ENCODE data around the gene FKBP10. TPM values are rescaled to one million over a fixed set of nuclear protein-coding genes. Genes with fewer than 3 reads are reported as not detected.

FKBP10 gene
- total and polyA plus RNA-seq, 11 donors, result 6.5 to 40.4 (median 12.5) TPM

DNA sequence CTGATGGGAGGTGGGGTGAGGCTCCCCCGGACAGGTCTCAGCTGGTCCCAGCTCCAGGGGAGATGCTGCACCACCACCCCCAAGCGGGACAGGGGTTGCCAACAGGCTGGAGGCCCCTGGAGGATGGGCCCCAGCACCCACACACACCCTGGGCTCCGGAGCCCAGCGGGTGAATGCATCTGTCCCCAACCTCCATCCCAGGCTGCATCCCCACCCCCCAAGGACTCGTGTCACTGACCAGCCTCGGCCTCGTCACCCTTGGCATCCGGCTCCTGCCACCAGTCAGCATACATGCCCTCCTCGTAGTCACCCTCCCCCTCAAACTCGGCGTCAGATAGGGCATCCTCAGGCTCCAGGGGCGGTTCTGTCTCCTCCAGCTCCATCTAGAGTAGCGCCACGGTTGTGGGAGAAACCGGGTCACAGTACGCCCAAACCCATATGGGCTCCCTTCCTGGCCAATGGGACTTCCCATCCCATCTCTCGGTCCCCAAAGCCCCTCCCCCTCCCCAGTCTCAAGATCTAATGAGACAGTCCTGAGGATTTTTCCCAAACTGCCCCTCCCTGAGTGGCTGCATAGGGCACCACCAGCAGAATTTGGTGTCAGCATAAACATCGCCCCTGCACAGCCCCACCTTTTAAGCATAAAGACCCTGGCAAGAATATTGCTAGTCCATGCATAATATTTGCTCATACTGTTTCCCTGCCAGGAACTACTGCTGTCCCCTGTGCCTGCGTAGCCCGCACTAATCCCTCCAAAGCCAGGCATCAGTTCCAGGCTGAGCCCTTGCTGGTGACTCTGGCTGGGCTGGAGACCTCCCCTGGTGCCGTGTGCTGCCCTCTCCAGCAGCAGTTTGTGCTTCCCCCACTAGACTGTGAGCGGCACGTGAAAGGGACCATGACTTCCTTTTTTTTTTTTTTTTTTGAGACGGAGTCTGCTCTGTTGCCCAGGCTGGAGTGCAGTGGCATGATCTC is 9.5 kb upstream of the FKBP10 start:
- intact Hi-C loops (cut with DNase I), result loop anchor here in 3 of 10 donors (2.0 to 5.0 kb wide), 2 partner anchors 33 to 36 kb away; no protein-coding TSS in a partner anchor
- peaks cover 0 to 11% (median 10%) of the 10 kb centered on the region in 12 donors for H3K4me1 ChIP-seq
- H3K27ac ChIP-seq, result no peak overlapping the region
- TF ChIP-seq POLR2A (IDR thresholded peaks at IDR 0.05), result no peak
- TF ChIP-seq, protein P1, sequence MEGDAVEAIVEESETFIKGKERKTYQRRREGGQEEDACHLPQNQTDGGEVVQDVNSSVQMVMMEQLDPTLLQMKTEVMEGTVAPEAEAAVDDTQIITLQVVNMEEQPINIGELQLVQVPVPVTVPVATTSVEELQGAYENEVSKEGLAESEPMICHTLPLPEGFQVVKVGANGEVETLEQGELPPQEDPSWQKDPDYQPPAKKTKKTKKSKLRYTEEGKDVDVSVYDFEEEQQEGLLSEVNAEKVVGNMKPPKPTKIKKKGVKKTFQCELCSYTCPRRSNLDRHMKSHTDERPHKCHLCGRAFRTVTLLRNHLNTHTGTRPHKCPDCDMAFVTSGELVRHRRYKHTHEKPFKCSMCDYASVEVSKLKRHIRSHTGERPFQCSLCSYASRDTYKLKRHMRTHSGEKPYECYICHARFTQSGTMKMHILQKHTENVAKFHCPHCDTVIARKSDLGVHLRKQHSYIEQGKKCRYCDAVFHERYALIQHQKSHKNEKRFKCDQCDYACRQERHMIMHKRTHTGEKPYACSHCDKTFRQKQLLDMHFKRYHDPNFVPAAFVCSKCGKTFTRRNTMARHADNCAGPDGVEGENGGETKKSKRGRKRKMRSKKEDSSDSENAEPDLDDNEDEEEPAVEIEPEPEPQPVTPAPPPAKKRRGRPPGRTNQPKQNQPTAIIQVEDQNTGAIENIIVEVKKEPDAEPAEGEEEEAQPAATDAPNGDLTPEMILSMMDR (IDR thresholded peaks at IDR 0.05), result no peak
- 73 to 85% (median 80%) methylated on average over 19 to 24 of the region's 24 CpGs for WGBS, 4 donors
- DNase-seq (no peak), ATAC-seq (peak in 1 of 4 donors; percentile 3)
- no peak overlapping the region for H3K4me3 ChIP-seq
- no peaks in the 10 kb centered on the region for H3K9me3 ChIP-seq
- H3K27me3 ChIP-seq, result no peaks in the 10 kb centered on the region
- H3K36me3 ChIP-seq, result peaks cover 0 to 7% (median 0%) of the 10 kb centered on the region in 9 donors

DNA sequence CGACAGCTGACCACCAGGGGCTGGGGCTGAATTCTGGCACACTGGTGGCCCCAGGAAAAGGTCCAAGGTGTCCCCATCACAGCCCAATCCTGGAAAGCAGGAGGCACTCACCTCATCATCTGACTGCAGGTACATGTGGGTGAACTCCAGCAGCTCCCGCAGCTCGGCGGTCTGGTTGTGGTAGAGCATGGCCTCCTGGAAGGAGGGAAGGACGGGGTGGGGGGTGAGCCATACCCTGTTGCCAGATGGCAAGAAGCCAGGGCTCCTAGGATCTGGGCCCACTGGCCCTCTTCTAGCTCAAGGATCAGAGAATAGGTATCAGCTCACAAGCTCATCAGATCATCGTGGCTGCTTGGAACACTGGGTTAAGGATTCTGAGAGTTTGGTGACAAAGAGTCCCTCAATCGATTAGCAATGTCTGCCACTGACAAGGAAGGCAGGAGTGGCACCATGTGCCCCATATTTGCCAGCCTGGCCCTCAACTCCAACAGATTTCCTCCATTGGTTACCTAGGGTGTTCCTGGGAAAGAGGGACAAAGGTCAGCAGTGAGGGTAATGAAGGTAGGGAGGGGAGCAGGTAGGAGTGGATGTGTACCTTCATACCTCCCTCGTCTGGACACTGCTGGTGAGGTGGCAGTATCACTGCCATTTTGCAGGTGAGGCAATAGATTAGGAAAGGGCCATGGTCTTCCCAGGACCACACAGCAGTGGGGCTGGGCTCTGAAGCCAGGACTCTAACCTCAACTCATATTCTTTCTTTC is 5.9 kb upstream of the FKBP10 start:
- intact Hi-C loops (cut with DNase I), result no loop called here
- Histone ChIP-seq H3K36me3 (peaks cover 0 to 7% (median 0%) of the 10 kb centered on the region in 9 donors), H3K27ac (no peak overlapping the region), H3K9me3 (no peaks in the 10 kb centered on the region), H3K4me1 (peaks cover 0 to 22% (median 13%) of the 10 kb centered on the region in 12 donors), H3K4me3 (no peak overlapping the region), H3K27me3 (peaks cover 0 to 3% (median 0%) of the 10 kb centered on the region in 9 donors)
- WGBS, 4 donors, result 87 to 92% (median 90%) methylated on average over 6 to 8 of the region's 8 CpGs
- ATAC-seq (no peak), DNase-seq (no peak)
- no peak for TF ChIP-seq POLR2A (IDR thresholded peaks at IDR 0.05)
- TF ChIP-seq, protein P1 (IDR thresholded peaks at IDR 0.05), result no peak

DNA sequence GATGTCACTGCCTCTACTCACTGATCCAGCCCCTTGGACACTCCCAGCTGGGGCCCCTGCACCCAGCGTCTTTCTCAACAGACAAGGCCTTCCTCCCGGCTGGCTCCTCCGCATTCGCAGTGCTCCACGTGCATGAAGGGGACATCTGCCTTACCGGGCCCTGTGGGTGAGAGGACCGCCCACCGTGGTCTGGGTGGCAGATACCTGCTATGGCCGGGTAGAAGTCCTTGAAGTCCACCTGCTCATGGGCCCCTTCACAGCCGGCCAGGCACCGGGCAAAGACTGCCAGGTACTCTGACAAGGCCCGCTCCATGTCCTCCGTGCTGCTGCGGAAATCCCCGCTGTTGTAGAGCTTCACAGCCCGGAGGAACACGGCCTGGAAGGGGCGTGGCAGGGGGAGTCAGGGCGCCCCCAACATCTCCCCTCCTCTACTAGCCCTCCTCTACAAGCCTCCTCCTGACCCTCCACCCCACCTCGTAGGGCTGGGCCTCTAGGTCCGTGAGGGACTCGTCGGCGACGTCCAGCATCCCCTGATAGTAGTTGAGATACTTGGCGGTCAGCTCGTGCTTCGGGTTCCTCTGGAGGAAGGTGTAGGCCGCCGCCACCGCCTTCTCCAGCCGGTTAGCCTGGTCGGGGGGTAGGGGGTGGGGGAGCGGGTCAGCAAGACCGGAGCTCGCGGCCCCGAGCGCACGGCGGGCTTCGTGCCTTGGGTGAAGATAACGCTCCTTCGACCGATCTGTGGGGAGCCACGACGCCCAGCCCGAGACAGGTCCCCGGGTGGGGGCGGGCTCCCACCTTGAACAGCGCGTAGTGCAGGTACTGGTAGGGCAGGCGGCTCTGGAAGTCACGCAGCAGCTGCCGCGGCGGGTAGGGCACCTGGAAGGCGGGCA is 1.9 kb upstream of the FKBP10 start:
- intact Hi-C loops (cut with DNase I), result loop anchor here in 1 of 10 donors (10.0 kb wide), 1 partner anchor 74 kb away; no protein-coding TSS in a partner anchor
- H3K9me3 ChIP-seq, result no peaks in the 10 kb centered on the region
- 29 to 77% (median 36%) methylated on average over 18 to 58 of the region's 58 CpGs for WGBS, 4 donors

More for the DNA sequence above, 1.9 kb upstream of the FKBP10 start:
- H3K36me3 ChIP-seq, result peaks cover 0 to 6% (median 0%) of the 10 kb centered on the region in 9 donors
- ATAC-seq (no peak), DNase-seq (no peak)
- H3K27ac ChIP-seq, result peak overlapping the region in 11 of 12 donors; percentile 42 to 84 (median 68)
- TF ChIP-seq POLR2A (IDR thresholded peaks at IDR 0.05), result no peak
- TF ChIP-seq, protein P1 (IDR thresholded peaks at IDR 0.05), result no peak
- H3K27me3 ChIP-seq, result peaks cover 0 to 9% (median 0%) of the 10 kb centered on the region in 9 donors
- peak overlapping the region; percentile 62 to 93 (median 67) for H3K4me3 ChIP-seq
- H3K4me1 ChIP-seq, result peaks cover 0 to 36% (median 18%) of the 10 kb centered on the region in 12 donors

Measured in heart left ventricle (tissue), 16 donors.